Measurements from ENCODE around the gene GFY. TPM values are rescaled to one million over a fixed set of nuclear protein-coding genes. Genes with fewer than 3 reads are reported as not detected.
"Not testable (repeated sequence)": the region's sequence is repeated elsewhere in the genome, so short reads cannot be mapped to it uniquely, and the experiment has no call there.

GFY gene
- polyA plus RNA-seq, 3 donors = not detected

DNA sequence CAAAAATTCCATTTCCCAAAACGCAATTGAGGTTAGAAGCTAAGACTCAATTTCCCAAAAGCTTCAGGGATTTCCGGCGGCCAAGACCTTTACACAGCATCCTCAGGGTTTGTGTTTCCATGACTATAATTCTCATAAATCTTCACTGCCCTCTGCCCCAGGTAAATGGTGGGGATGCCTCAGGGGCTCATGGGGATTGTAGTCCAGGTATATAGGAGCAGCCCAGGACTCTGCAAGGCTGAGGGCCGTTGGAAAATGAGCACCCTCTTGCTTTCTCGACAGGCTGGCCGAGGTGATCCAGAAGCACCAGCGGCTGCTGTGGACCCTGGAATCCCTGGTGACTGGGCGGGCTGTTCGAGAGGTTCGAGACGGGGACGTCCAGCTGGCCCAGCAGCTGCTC, 34.2 kb downstream of the GFY start:
- H3K27ac Mint-ChIP-seq = no peak overlapping the region
- intact Hi-C loops (cut with micrococcal nuclease) = loop anchor here in 1 of 2 donors (10.0 kb wide), 1 partner anchor 375 kb away; the partner anchor contains the start of gene SNRNP70
- H3K9me3 Mint-ChIP-seq = no peaks in the 10 kb centered on the region
- no peaks in the 10 kb centered on the region for H3K9me3 ChIP-seq (replicated peaks in 1 of 2; ENCODE audit: control insufficient read depth in 1 of 2, insufficient read depth in 1 of 2, low read length in 2 of 2)
- H3K27me3 Mint-ChIP-seq (ENCODE audit: low read depth in 3 of 3) = peaks cover 0 to 2% (median 0%) of the 10 kb centered on the region in 3 donors
- H3K4me3 ChIP-seq (replicated peaks in 1 of 3; ENCODE audit: low read depth in 2 of 3, low read length in 3 of 3) = no peak overlapping the region
- peaks cover 12% of the 10 kb centered on the region for H3K79me2 ChIP-seq (ENCODE audit: insufficient read depth, low read length)
- H2AFZ ChIP-seq (ENCODE audit: insufficient read depth, low read depth, low read length, poor library complexity, severe bottlenecking) = no peak overlapping the region
- H3K27me3 ChIP-seq (ENCODE audit: control insufficient read depth in 2 of 2, insufficient read depth in 2 of 2, low read length in 2 of 2) = no peaks in the 10 kb centered on the region
- H3K36me3 Mint-ChIP-seq = peaks cover 36 to 55% of the 10 kb centered on the region in 2 donors
- H3K9ac ChIP-seq (ENCODE audit: insufficient read depth, low read length, poor library complexity, severe bottlenecking) = no peak overlapping the region
- H3K4me1 Mint-ChIP-seq = no peaks in the 10 kb centered on the region
- H3K4me3 Mint-ChIP-seq = no peak overlapping the region
- DNase-seq = no peak
- no peak for TF ChIP-seq CTCF (IDR thresholded peaks at IDR 0.05)
- peaks cover 4% of the 10 kb centered on the region for H4K20me1 ChIP-seq (ENCODE audit: insufficient read depth, low read length)
- peaks cover 30 to 41% of the 10 kb centered on the region in 2 donors for H3K36me3 ChIP-seq (replicated peaks in 1 of 2; ENCODE audit: control insufficient read depth in 1 of 2, insufficient read depth in 2 of 2, low read length in 2 of 2)
- 97% methylated on average over 10 of the region's 12 CpGs for WGBS (ENCODE audit: insufficient coverage)
- H3K4me2 ChIP-seq (replicated peaks; ENCODE audit: extremely low read depth, low read length, poor library complexity, severe bottlenecking) = no peak overlapping the region
- peaks cover under 1 to 3% of the 10 kb centered on the region in 2 donors for H3K4me1 ChIP-seq (ENCODE audit: control insufficient read depth in 1 of 2, insufficient read depth in 2 of 2, low read length in 2 of 2)
- H3K27ac ChIP-seq (ENCODE audit: low read depth in 1 of 2, low read length in 2 of 2) = no peak overlapping the region

DNA sequence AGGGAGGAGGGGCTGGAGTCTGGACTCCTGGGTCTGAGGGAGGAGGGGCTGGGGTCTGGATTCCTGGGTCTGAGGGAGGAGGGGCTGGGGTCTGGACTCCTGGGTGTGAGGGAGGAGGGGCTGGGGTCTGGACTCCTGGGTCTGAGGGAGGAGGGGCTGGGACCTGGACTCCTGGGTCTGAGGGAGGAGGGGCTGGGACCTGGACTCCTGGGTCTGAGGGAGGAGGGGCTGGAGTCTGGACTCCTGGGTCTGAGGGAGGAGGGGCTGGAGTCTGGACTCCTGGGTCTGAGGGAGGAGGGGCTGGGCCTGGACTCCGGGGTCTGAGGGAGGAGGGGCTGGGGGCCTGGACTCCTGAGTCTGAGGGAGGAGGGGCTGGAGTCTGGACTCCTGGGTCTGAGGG, 35.9 kb downstream of the GFY start:
- DNase-seq; H3K27me3 ChIP-seq (ENCODE audit: control insufficient read depth in 2 of 2, insufficient read depth in 2 of 2, low read length in 2 of 2); H3K9ac ChIP-seq (ENCODE audit: insufficient read depth, low read length, poor library complexity, severe bottlenecking); H3K4me1 Mint-ChIP-seq; H3K4me3 ChIP-seq (replicated peaks in 1 of 3; ENCODE audit: low read depth in 2 of 3, low read length in 3 of 3); H4K20me1 ChIP-seq (ENCODE audit: insufficient read depth, low read length); H3K4me2 ChIP-seq (replicated peaks; ENCODE audit: extremely low read depth, low read length, poor library complexity, severe bottlenecking); H3K4me1 ChIP-seq (ENCODE audit: control insufficient read depth in 1 of 2, insufficient read depth in 2 of 2, low read length in 2 of 2); H3K9me3 Mint-ChIP-seq; H3K4me3 Mint-ChIP-seq; H3K27me3 Mint-ChIP-seq (ENCODE audit: low read depth in 3 of 3); H3K9me3 ChIP-seq (replicated peaks in 1 of 2; ENCODE audit: control insufficient read depth in 1 of 2, insufficient read depth in 1 of 2, low read length in 2 of 2); H2AFZ ChIP-seq (ENCODE audit: insufficient read depth, low read depth, low read length, poor library complexity, severe bottlenecking); intact Hi-C loops (cut with micrococcal nuclease); H3K79me2 ChIP-seq (ENCODE audit: insufficient read depth, low read length); H3K27ac ChIP-seq (ENCODE audit: low read depth in 1 of 2, low read length in 2 of 2): not testable (repeated sequence)
- H3K36me3 ChIP-seq (replicated peaks in 1 of 2; ENCODE audit: control insufficient read depth in 1 of 2, insufficient read depth in 2 of 2, low read length in 2 of 2) = peaks cover 47 to 51% of the 10 kb centered on the region in 2 donors
- H3K27ac Mint-ChIP-seq = peak overlapping the region in 2 of 7 donors; percentile 15 to 46
- no CpG with 5 or more reads among the region's 1 CpG for WGBS (ENCODE audit: insufficient coverage)
- H3K36me3 Mint-ChIP-seq = peaks cover 36 to 66% of the 10 kb centered on the region in 2 donors

All from CD14-positive monocyte (primary cell).